CD14-positive monocyte (primary cell): Measurements from ENCODE around the gene PANX2. TPM values are rescaled to one million over a fixed set of nuclear protein-coding genes. Genes with fewer than 3 reads are reported as not detected.
A peak's percentile ranks its signal among the peaks of the same experiment; 100 is the strongest.

Experiments
- DNase-seq, 3 donors: peaks; one replicate each; pipeline ENCODE4 v3.0.0-alpha.2; 2011 to 2022
- H2AFZ ChIP-seq: 2 replicates; pipeline ENCODE4 v1.6.0; 2012; ENCODE audit warnings: mild to moderate bottlenecking, low read depth, low read length, inconsistent platforms; ENCODE audit not compliant: insufficient read depth, poor library complexity, severe bottlenecking
- H3K27ac ChIP-seq, 2 donors: 1 replicate in 1 of 2; 2 replicates in 1 of 2; pipeline ENCODE4 v1.5.1; 2012 to 2013; ENCODE audit warnings: low read length in 2 of 2, control low read depth in 1 of 2, inconsistent platforms in 1 of 2, low read depth in 1 of 2, mild to moderate bottlenecking in 1 of 2
- H3K27me3 ChIP-seq, 2 donors: one replicate each; pipeline versions ENCODE4 v1.6.0 to v1.6.1; 2011 to 2013; ENCODE audit warnings: low read length in 2 of 2; ENCODE audit not compliant: control insufficient read depth in 2 of 2, insufficient read depth in 2 of 2
- H3K36me3 ChIP-seq, 2 donors: replicated peaks in 1 of 2; 1 replicate in 1 of 2; 2 replicates in 1 of 2; pipeline versions ENCODE4 v1.5.1 to v1.6.1; 2012 to 2013; ENCODE audit warnings: low read length in 2 of 2, control low read depth in 1 of 2, inconsistent platforms in 1 of 2, mild to moderate bottlenecking in 1 of 2; ENCODE audit not compliant: insufficient read depth in 2 of 2, control insufficient read depth in 1 of 2
- H3K4me1 ChIP-seq, 2 donors: 1 replicate in 1 of 2; 2 replicates in 1 of 2; pipeline versions ENCODE4 v1.5.1 to v1.6.1; 2012 to 2013; ENCODE audit warnings: low read length in 2 of 2, control low read depth in 1 of 2, inconsistent platforms in 1 of 2, mild to moderate bottlenecking in 1 of 2, moderate library complexity in 1 of 2; ENCODE audit not compliant: insufficient read depth in 2 of 2, control insufficient read depth in 1 of 2
- H3K4me2 ChIP-seq: replicated peaks from 2 replicates; pipeline ENCODE3; 2012; ENCODE audit warnings: low read length, moderate library complexity, mild to moderate bottlenecking; ENCODE audit not compliant: poor library complexity, severe bottlenecking; ENCODE audit errors: extremely low read depth
- H3K4me3 ChIP-seq, 3 experiments: fragments of 200-600 bp in 1 of 3; sonication (generic) in 1 of 3; replicated peaks in 1 of 3; 1 replicate in 2 of 3; 2 replicates in 1 of 3; pipeline ENCODE4 v1.5.1; 2011 to 2013; ENCODE audit warnings: low read length in 3 of 3, mild to moderate bottlenecking in 3 of 3, control low read depth in 2 of 3, low read depth in 2 of 3, inconsistent platforms in 1 of 3, moderate library complexity in 1 of 3
- H3K79me2 ChIP-seq: 2 replicates; pipeline ENCODE4 v1.6.0; 2012; ENCODE audit warnings: mild to moderate bottlenecking, control low read depth, inconsistent platforms, low read length, moderate library complexity; ENCODE audit not compliant: insufficient read depth
- H3K9ac ChIP-seq: 2 replicates; pipeline ENCODE4 v1.6.0; 2017; ENCODE audit warnings: low read length, mild to moderate bottlenecking; ENCODE audit not compliant: insufficient read depth, poor library complexity, severe bottlenecking
- H3K9me3 ChIP-seq, 2 donors: replicated peaks in 1 of 2; 1 replicate in 1 of 2; 2 replicates in 1 of 2; pipeline versions ENCODE4 v1.5.1 to v1.6.1; 2012 to 2013; ENCODE audit warnings: low read length in 2 of 2, control low read depth in 1 of 2; ENCODE audit not compliant: control insufficient read depth in 1 of 2, insufficient read depth in 1 of 2
- H4K20me1 ChIP-seq: 2 replicates; pipeline ENCODE4 v1.6.0; 2012; ENCODE audit warnings: mild to moderate bottlenecking, low read length, control low read depth, moderate library complexity; ENCODE audit not compliant: insufficient read depth
- H3K27ac Mint-ChIP-seq, 7 donors: one replicate each; pipeline ENCODE4 v1.8.0; 2020; ENCODE audit warnings: mild to moderate bottlenecking in 7 of 7, mixed read lengths in 7 of 7, moderate library complexity in 6 of 7, inconsistent platforms in 2 of 7
- H3K27me3 Mint-ChIP-seq, 3 donors: one replicate each; pipeline ENCODE4 v1.8.0; 2021 to 2022; ENCODE audit warnings: low read depth in 3 of 3, mild to moderate bottlenecking in 3 of 3, mixed read lengths in 3 of 3, moderate library complexity in 3 of 3, inconsistent platforms in 1 of 3
- H3K36me3 Mint-ChIP-seq, 2 donors: one replicate each; pipeline ENCODE4 v1.8.0; 2020; ENCODE audit warnings: mixed read lengths in 2 of 2, inconsistent platforms in 1 of 2, mild to moderate bottlenecking in 1 of 2
- H3K4me1 Mint-ChIP-seq: one replicate; pipeline ENCODE4 v1.8.0; 2020; ENCODE audit warnings: mild to moderate bottlenecking, mixed read lengths
- H3K4me3 Mint-ChIP-seq, 2 donors: one replicate each; pipeline ENCODE4 v1.8.0; 2020; ENCODE audit warnings: mild to moderate bottlenecking in 2 of 2, mixed read lengths in 2 of 2, moderate library complexity in 1 of 2
- H3K9me3 Mint-ChIP-seq, 7 donors: one replicate each; pipeline ENCODE4 v1.8.0; 2020 to 2022; ENCODE audit warnings: mixed read lengths in 7 of 7, mild to moderate bottlenecking in 6 of 7, moderate library complexity in 6 of 7, inconsistent platforms in 2 of 7
- WGBS: methylation state at CpG from one replicate; pipeline ENCODE4 v1.1.5; 2013; ENCODE audit warnings: missing lambda C conversion rate; ENCODE audit not compliant: insufficient coverage; 5-methylcytosine and 5-hydroxymethylcytosine counted together
- intact Hi-C, 2 donors: fragments of 100-400 bp; cut with micrococcal nuclease; formaldehyde crosslinking; loops; one replicate each; pipeline versions ENCODE4 v1.15.0 to v1.15.1; 2023
- polyA plus RNA-seq, 3 donors: library from polyadenylated mRNA; depleted of rRNA in 1 of 3; unstranded in 2 of 3; stranded (reverse) in 1 of 3; fragments of 300-500 nt in 2 of 3; fragments of >200 nt in 1 of 3; fragmentation: Illumina TruSeq in 2 of 3; gene quantifications; 1 replicate in 2 of 3; 2 replicates in 1 of 3; pipeline ENCODE4 v1.2.3, GENCODE V29; 2012 to 2021
- TF ChIP-seq, protein P1 (sequence below): fragments of 200-600 bp; IDR thresholded peaks from one replicate; pipeline ENCODE4 v1.8.0; 2022; ENCODE audit warnings: antibody characterized with exemption, mild to moderate bottlenecking

Gene PANX2
- polyA plus RNA-seq, 3 donors: 0.05 to 6.0 TPM; not detected in 1

GRCh38 chr22:50208430-50208938 is 38.0 kb downstream of the PANX2 start:
- Histone ChIP-seq H3K36me3 (peaks cover 57 to 69% of the 10 kb centered on the region in 2 donors), H4K20me1 (peaks cover 83% of the 10 kb centered on the region), H3K27ac (no peak overlapping the region), H3K4me2 (no peak overlapping the region), H3K4me3 (no peak overlapping the region), H3K9me3 (no peaks in the 10 kb centered on the region), H3K79me2 (peaks cover 74% of the 10 kb centered on the region), H3K4me1 (peaks cover 40 to 48% of the 10 kb centered on the region in 2 donors), H3K27me3 (no peaks in the 10 kb centered on the region), H3K9ac (no peak overlapping the region), H2AFZ (no peak overlapping the region)
- WGBS: 96% methylated on average over 21 of the region's 22 CpGs
- intact Hi-C loops: loop anchor here in 1 of 2 donors (5.0 to 10.0 kb wide), 2 partner anchors 36 to 284 kb away; partner anchors contain the start of gene PANX2
- no peak overlapping the region for H3K4me3 Mint-ChIP-seq
- H3K27ac Mint-ChIP-seq: peak overlapping the region in 3 of 7 donors; percentile 46 to 79 (median 53)
- peaks cover 42% of the 10 kb centered on the region for H3K4me1 Mint-ChIP-seq
- peaks cover 65 to 73% of the 10 kb centered on the region in 2 donors for H3K36me3 Mint-ChIP-seq
- no peaks in the 10 kb centered on the region for H3K27me3 Mint-ChIP-seq
- TF ChIP-seq, protein P1, sequence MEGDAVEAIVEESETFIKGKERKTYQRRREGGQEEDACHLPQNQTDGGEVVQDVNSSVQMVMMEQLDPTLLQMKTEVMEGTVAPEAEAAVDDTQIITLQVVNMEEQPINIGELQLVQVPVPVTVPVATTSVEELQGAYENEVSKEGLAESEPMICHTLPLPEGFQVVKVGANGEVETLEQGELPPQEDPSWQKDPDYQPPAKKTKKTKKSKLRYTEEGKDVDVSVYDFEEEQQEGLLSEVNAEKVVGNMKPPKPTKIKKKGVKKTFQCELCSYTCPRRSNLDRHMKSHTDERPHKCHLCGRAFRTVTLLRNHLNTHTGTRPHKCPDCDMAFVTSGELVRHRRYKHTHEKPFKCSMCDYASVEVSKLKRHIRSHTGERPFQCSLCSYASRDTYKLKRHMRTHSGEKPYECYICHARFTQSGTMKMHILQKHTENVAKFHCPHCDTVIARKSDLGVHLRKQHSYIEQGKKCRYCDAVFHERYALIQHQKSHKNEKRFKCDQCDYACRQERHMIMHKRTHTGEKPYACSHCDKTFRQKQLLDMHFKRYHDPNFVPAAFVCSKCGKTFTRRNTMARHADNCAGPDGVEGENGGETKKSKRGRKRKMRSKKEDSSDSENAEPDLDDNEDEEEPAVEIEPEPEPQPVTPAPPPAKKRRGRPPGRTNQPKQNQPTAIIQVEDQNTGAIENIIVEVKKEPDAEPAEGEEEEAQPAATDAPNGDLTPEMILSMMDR: no peak
- no peaks in the 10 kb centered on the region for H3K9me3 Mint-ChIP-seq
- no peak for DNase-seq

- TF ChIP-seq, protein P1: no peak
- H3K4me1 ChIP-seq: peaks cover 34 to 40% of the 10 kb centered on the region in 2 donors
- Mint-ChIP-seq H3K4me3 (no peak overlapping the region), H3K27ac (peak overlapping the region in 2 of 7 donors; percentile 37 to 79), H3K4me1 (peaks cover 35% of the 10 kb centered on the region), H3K27me3 (no peaks in the 10 kb centered on the region), H3K9me3 (no peaks in the 10 kb centered on the region), H3K36me3 (peaks cover 64 to 80% of the 10 kb centered on the region in 2 donors)
- peaks cover 75% of the 10 kb centered on the region for H3K79me2 ChIP-seq
- no peak overlapping the region for H3K4me3 ChIP-seq
- WGBS: 90% methylated on average over 29 of the region's 31 CpGs
- H3K27me3 ChIP-seq: no peaks in the 10 kb centered on the region
- no peak overlapping the region for H3K4me2 ChIP-seq
- peaks cover 63 to 77% of the 10 kb centered on the region in 2 donors for H3K36me3 ChIP-seq
- H3K27ac ChIP-seq: no peak overlapping the region
- no peak overlapping the region for H2AFZ ChIP-seq
- intact Hi-C loops: loop anchor here (1.0 to 10.0 kb wide), 3 partner anchors 37 to 284 kb away; partner anchors contain the start of gene PANX2 (in 1 of the 2)
- H3K9me3 ChIP-seq: no peaks in the 10 kb centered on the region
- H4K20me1 ChIP-seq: peaks cover 90% of the 10 kb centered on the region
- H3K9ac ChIP-seq: no peak overlapping the region
- no peak for DNase-seq
Measured at GRCh38 chr22:50208939-50209892, 38.7 kb downstream of the PANX2 start.
